WTC11 (cell line): ENCODE results near the gene BBS2.

ENCODE experiments used
- CREB1 ChIP-seq: sonication (generic); formaldehyde crosslinking; IDR thresholded peaks from 2 replicates; pipeline ENCODE4 v1.8.0; 2023; ENCODE audit warnings: mild to moderate bottlenecking, missing genetic modification reagents
- CTCF ChIP-seq: fragments of 200-600 bp; IDR thresholded peaks from 2 replicates; pipeline ENCODE4 v1.8.0; 2022; ENCODE audit warnings: antibody characterized with exemption
- MAX ChIP-seq: sonication (generic); formaldehyde crosslinking; IDR thresholded peaks from 2 replicates; pipeline ENCODE4 v1.8.0; 2022; ENCODE audit warnings: mild to moderate bottlenecking, missing genetic modification reagents
- NR1H2 ChIP-seq: sonication (generic); formaldehyde crosslinking; IDR thresholded peaks from 2 replicates; pipeline ENCODE4 v1.9.0; 2021; ENCODE audit warnings: mild to moderate bottlenecking, moderate library complexity, missing genetic modification reagents
- NR2C2 ChIP-seq: sonication (generic); formaldehyde crosslinking; IDR thresholded peaks from 2 replicates; pipeline ENCODE4 v1.8.0; 2022; ENCODE audit warnings: mild to moderate bottlenecking, missing genetic modification reagents
- SMAD3 ChIP-seq: sonication (generic); formaldehyde crosslinking; IDR thresholded peaks from 2 replicates; pipeline ENCODE4 v1.8.0; 2022; ENCODE audit warnings: missing genetic modification reagents, mild to moderate bottlenecking, borderline replicate concordance
- TEAD1 ChIP-seq: sonication (generic); formaldehyde crosslinking; IDR thresholded peaks from 2 replicates; pipeline ENCODE4 v1.8.0; 2022; ENCODE audit warnings: mild to moderate bottlenecking, missing genetic modification reagents
- ZNF121 ChIP-seq: sonication (generic); formaldehyde crosslinking; IDR thresholded peaks from 2 replicates; pipeline ENCODE4 v1.8.0; 2023; ENCODE audit warnings: missing genetic modification reagents
- ZNF317 ChIP-seq: sonication (generic); formaldehyde crosslinking; IDR thresholded peaks from 2 replicates; pipeline ENCODE4 v1.8.1; 2023; ENCODE audit warnings: low read depth, mild to moderate bottlenecking, moderate library complexity, missing genetic modification reagents, borderline replicate concordance
- ZNF416 ChIP-seq: fragments of 250-450 bp; sonication (Bioruptor Pico); IDR thresholded peaks from 2 replicates; pipeline ENCODE4 v1.9.0; 2021; ENCODE audit warnings: mild to moderate bottlenecking, inconsistent platforms

GRCh38 chr16:56493815-56494214 is 26.0 kb downstream of the BBS2 start:
- TF ChIP-seq CTCF = no peak
- TF ChIP-seq MAX (CRISPR knock-in tag) = no peak
- no peak for TF ChIP-seq ZNF317
- TF ChIP-seq SMAD3 (CRISPR knock-in tag) = no peak
- TF ChIP-seq NR2C2 (CRISPR knock-in tag) = no peak
- TF ChIP-seq TEAD1 (CRISPR knock-in tag) = no peak
- no peak for TF ChIP-seq ZNF416 (CRISPR knock-in tag)
- no peak for TF ChIP-seq ZNF121 (CRISPR knock-in tag)
- no peak for TF ChIP-seq CREB1 (CRISPR knock-in tag)
- TF ChIP-seq NR1H2 (CRISPR knock-in tag) = no peak
